ENCODE results near the gene KRTAP12-3. TPM values are rescaled to one million over a fixed set of nuclear protein-coding genes. Genes with fewer than 3 reads are reported as not detected.
"Not testable (repeated sequence)": the region's sequence is repeated elsewhere in the genome, so short reads cannot be mapped to it uniquely, and the experiment has no call there.

Gene KRTAP12-3
- total RNA-seq, 1 donor from 2014 or later = not detected

DNA sequence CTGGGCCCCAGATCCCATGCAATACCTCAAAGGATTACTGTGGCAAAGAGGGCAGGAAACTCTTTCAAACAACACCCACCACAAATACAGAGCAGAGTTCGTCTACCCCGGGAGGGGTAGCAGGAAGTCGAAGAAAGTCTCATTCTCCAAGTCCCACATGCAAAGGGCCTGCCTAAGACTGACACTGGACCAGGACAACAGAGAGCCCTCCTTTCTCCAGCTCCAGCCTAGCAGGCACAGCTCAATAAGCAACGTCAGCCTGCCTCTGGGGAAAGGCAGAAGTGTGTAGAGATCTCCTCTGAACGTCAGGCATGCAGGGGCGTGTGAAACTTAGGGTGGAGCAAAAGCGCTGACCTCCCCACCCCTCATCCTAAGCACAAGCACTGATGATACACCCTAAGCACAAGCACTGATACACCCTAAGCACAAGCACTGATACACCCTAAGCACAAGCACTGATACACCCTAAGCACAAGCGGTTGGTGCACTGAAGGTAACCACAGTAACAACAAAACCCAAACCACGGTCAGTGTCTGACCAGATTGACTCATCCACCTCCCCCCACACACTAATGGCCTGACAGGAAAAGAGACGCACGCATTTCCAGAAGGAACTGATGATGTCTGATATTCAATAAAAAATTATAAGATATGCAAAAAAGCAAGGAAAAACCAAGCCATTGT lies 1.3 kb downstream of the KRTAP12-3 start:
- Mint-ChIP-seq H3K27me3 (ENCODE audit: unreplicated experiment) (no peaks in the 10 kb centered on the region), H3K4me3 (ENCODE audit: unreplicated experiment) (no peak overlapping the region), H3K27ac (ENCODE audit: unreplicated experiment) (no peak overlapping the region), H3K9me3 (ENCODE audit: unreplicated experiment) (peaks cover 7% of the 10 kb centered on the region), H3K4me1 (ENCODE audit: low read depth, unreplicated experiment) (peaks cover 3% of the 10 kb centered on the region), H3K36me3 (ENCODE audit: unreplicated experiment) (peaks cover 32% of the 10 kb centered on the region)
- DNase-seq = no peak
- TF ChIP-seq, protein P1, sequence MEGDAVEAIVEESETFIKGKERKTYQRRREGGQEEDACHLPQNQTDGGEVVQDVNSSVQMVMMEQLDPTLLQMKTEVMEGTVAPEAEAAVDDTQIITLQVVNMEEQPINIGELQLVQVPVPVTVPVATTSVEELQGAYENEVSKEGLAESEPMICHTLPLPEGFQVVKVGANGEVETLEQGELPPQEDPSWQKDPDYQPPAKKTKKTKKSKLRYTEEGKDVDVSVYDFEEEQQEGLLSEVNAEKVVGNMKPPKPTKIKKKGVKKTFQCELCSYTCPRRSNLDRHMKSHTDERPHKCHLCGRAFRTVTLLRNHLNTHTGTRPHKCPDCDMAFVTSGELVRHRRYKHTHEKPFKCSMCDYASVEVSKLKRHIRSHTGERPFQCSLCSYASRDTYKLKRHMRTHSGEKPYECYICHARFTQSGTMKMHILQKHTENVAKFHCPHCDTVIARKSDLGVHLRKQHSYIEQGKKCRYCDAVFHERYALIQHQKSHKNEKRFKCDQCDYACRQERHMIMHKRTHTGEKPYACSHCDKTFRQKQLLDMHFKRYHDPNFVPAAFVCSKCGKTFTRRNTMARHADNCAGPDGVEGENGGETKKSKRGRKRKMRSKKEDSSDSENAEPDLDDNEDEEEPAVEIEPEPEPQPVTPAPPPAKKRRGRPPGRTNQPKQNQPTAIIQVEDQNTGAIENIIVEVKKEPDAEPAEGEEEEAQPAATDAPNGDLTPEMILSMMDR (IDR thresholded peaks at IDR 0.05; ENCODE audit: partially characterized antibody, unreplicated experiment) = no peak

DNA sequence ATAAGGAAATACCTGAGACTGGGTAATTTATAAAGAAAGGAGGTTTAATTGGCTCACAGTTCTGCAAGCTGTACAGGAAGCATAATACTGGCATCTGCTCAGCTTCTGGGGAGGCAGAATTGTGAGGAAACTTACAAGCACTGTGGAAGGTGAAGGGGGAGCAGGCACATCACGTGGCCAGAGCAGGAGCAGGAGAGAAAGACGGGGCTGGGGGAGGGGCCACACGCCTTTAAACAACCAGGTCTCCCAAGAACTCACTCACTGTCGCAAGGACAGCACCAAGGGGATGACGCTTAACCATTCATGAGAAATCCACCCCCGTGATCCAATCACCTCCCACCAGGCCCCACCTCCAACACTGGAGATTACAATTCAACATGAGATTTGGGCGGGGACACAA lies 3.8 kb downstream of the KRTAP12-3 start:
- H3K27ac Mint-ChIP-seq (ENCODE audit: unreplicated experiment) = not testable (repeated sequence)

DNA sequence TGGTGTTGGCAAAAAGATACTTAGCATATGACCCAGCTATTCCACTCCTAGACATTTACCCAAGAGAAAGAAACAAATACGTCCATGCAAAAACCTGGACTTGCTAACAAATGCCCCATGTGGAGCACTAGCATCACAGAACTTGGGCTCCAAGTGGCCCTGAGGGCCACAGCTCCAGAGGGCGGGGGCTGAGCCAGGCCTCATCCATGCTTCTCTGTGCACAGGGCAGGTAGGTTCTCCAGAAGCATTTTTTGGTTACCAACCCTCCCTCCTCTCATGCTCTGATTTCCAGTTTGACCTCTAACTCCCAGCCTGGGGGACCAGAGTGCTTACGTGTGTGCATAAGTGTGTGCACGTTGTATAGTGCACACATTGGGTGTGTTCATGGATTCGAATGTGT lies 7.0 kb downstream of the KRTAP12-3 start:
- H3K4me1 Mint-ChIP-seq (ENCODE audit: low read depth, unreplicated experiment) = no peaks in the 10 kb centered on the region
- no peak for DNase-seq
- H3K36me3 Mint-ChIP-seq (ENCODE audit: unreplicated experiment) = peaks cover 16% of the 10 kb centered on the region
- no peak overlapping the region for H3K27ac Mint-ChIP-seq (ENCODE audit: unreplicated experiment)
- H3K27me3 Mint-ChIP-seq (ENCODE audit: unreplicated experiment) = peaks cover 2% of the 10 kb centered on the region
- no peak overlapping the region for H3K4me3 Mint-ChIP-seq (ENCODE audit: unreplicated experiment)
- H3K9me3 Mint-ChIP-seq (ENCODE audit: unreplicated experiment) = peaks cover 4% of the 10 kb centered on the region
- TF ChIP-seq, protein P1 (IDR thresholded peaks at IDR 0.05; ENCODE audit: partially characterized antibody, unreplicated experiment) = no peak

More for the DNA sequence above, 3.8 kb downstream of the KRTAP12-3 start:
- not testable (repeated sequence) for H3K9me3 Mint-ChIP-seq (ENCODE audit: unreplicated experiment); H3K4me1 Mint-ChIP-seq (ENCODE audit: low read depth, unreplicated experiment); H3K27me3 Mint-ChIP-seq (ENCODE audit: unreplicated experiment); H3K4me3 Mint-ChIP-seq (ENCODE audit: unreplicated experiment); DNase-seq
- peaks cover 25% of the 10 kb centered on the region for H3K36me3 Mint-ChIP-seq (ENCODE audit: unreplicated experiment)

DNA sequence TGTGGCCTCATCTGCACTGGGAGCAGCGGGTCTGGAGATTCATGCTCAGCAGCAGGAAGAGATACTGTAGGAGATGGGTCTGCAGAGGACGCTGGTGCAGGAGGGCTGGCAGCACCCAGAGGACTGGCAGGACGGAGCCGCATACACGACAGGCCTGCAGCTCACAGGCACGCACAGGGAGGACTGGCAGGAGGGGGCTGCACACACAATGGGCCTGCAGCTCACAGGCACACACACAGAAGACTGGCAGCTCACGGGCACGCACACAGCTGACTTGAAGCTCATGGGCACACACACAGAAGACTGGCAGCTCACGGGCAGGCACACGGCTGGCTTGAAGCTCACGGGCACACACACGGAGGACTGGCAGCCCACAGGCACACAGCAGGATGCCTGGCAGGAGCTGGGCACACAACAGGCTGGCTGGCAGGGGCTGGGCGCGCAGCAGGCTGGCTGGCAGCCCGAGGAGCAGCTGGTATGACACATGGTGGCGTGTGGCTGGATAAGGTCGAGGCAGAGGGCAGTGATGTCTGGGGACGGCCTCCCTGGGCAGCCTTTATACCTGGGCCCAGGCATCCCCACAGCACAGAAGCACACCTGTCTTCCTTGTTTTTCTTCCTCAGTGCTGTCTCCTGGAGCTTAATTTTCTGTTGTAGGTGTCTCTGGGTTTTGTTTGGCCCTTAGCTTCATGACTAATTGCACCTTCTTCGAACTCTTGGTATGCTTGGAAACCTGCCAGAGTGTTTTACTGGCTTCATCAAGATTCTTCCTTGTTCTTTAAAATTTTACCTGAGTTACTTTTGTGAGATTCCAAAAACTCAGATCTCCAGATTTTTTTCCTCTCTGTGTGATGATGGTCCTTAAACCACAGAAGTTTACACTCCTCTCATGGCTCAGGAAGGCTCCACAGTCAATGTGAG lies 8.9 kb downstream of the KRTAP12-3 start, which contains the start of gene KRTAP12-2:
TSS of gene KRTAP12-2 (minus strand) at position 527 of the 920 bp plus-strand sequence. CDS start at position 486, 41 bp downstream.
- peaks cover 7% of the 10 kb centered on the region for H3K9me3 Mint-ChIP-seq (ENCODE audit: unreplicated experiment)
- no peaks in the 10 kb centered on the region for H3K4me1 Mint-ChIP-seq (ENCODE audit: low read depth, unreplicated experiment)
- DNase-seq = no peak
- H3K36me3 Mint-ChIP-seq (ENCODE audit: unreplicated experiment) = peaks cover 24% of the 10 kb centered on the region
- no peak within 1 kb of the TSS for H3K27ac Mint-ChIP-seq (ENCODE audit: unreplicated experiment)
- peaks cover 2% of the 10 kb centered on the region for H3K27me3 Mint-ChIP-seq (ENCODE audit: unreplicated experiment)
- no peak within 1 kb of the TSS for H3K4me3 Mint-ChIP-seq (ENCODE audit: unreplicated experiment)
- TF ChIP-seq, protein P1 (IDR thresholded peaks at IDR 0.05; ENCODE audit: partially characterized antibody, unreplicated experiment) = no peak

GRCh38 chr21:44667612-44668011 lies 9.9 kb downstream of the KRTAP12-3 start:
- TF ChIP-seq, protein P1 (IDR thresholded peaks at IDR 0.05; ENCODE audit: partially characterized antibody, unreplicated experiment) = no peak
- peaks cover 30% of the 10 kb centered on the region for H3K36me3 Mint-ChIP-seq (ENCODE audit: unreplicated experiment)
- H3K4me3 Mint-ChIP-seq (ENCODE audit: unreplicated experiment) = no peak overlapping the region
- no peak for DNase-seq
- H3K9me3 Mint-ChIP-seq (ENCODE audit: unreplicated experiment) = peaks cover 11% of the 10 kb centered on the region
- no peaks in the 10 kb centered on the region for H3K4me1 Mint-ChIP-seq (ENCODE audit: low read depth, unreplicated experiment)
- H3K27me3 Mint-ChIP-seq (ENCODE audit: unreplicated experiment) = peaks cover 2% of the 10 kb centered on the region
- H3K27ac Mint-ChIP-seq (ENCODE audit: unreplicated experiment) = no peak overlapping the region
